Stimulated activated CD8-positive, alpha-beta memory T cell treated with anti-CD3 and anti-CD28 coated beads, Interleukin-7, amount 100 ng/mL, for 1 hour (primary cell): ENCODE results near the gene INSL3.
"Not testable (repeated sequence)": the region's sequence is repeated elsewhere in the genome, so short reads cannot be mapped to it uniquely, and the experiment has no call there.

Experiments used
- DNase-seq, 2 donors: peaks; one replicate each; pipeline ENCODE4 v3.0.0-alpha.2; 2020; ENCODE audit warnings: low read depth in 2 of 2

INSL3 gene

GRCh38 chr19:17784201-17785008, 36.9 kb downstream of the INSL3 start:
- peak; percentile 32 to 63 for DNase-seq

- not testable (repeated sequence) for DNase-seq
Measured at GRCh38 chr19:17783721-17784120, 37.6 kb downstream of the INSL3 start.

- DNase-seq = no peak
Measured at GRCh38 chr19:17780781-17781180, 40.5 kb downstream of the INSL3 start.

DNA sequence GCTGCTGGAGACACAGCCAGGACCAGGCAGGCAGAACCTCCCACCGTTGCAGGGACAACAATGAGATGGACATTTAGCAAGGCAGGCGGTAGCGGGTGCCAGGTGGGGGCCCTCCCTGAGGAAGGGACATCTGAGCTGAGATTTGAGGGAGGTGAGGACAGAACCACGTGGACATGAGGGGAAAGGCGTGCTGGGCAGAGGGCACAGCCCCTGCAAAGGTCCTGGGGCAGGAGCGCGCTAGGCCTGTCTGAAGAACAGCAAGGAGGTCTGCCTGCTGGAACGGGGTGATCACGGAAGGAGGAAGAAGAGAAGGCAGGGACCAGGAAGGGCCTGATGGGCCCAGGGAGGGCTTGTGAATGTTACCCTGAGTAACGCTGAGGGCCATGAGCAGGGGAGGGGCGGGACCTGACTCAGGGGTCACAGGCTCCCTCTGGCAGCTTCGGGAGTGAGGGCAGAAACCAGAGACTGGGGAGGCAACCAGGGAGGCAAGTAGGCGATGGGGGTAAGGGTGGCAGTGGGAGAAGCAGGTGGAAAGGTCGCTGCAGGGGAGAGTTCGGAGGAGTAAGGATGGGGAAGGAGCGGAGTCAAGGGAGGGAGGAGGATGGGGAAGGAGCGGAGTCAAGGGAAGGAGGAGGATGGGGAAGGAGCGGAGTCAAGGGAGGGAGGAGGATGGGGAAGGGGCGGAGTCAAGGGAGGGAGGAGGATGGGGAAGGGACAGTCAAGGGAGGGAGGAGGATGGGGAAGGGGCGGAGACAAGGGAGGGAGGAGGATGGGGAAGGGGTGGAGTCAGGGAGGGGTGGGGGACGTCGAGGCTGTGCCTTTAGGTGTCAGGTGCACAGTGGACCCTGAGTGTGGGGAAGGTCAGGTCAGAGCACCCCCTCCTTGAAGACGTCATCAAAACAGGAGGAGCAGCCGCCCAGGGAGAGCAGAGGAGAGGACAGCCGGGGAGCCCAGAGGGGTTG, 42.1 kb downstream of the INSL3 start:
- DNase-seq = no peak

DNA sequence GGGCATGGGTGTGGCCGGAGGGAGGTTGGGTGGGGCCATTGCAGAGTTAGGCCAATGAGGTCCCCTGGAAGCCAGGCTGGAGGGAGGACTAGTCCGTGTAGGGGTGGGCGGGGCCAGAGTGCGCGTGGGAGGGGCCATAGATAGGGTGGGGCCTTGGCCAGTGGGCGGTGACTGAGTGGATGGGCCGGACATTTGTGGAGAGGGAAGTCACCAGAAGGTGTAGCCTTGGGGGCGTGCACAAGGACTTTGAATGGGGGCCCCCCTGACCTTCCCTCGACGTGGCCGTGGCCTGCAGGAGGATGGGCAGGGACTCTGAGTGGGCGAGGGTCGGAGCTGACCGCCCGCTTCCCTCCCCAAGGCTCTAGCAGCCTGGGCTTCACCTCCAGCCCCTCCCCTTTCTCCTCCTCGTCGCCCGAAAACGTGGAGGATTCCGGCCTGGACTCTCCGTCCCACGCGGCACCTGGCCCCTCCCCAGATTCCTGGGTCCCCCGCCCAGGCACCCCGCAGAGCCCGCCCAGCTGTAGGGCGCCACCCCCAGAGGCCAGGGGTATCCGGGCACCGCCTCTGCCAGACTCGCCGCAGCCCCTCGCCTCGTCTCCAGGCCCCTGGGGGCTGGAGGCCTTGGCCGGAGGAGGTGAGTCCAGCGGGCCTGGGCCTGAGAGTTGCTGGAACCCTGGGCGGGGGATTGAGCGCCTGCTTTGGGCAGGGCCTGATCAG, 42.9 kb downstream of the INSL3 start:
- no peak for DNase-seq

DNA sequence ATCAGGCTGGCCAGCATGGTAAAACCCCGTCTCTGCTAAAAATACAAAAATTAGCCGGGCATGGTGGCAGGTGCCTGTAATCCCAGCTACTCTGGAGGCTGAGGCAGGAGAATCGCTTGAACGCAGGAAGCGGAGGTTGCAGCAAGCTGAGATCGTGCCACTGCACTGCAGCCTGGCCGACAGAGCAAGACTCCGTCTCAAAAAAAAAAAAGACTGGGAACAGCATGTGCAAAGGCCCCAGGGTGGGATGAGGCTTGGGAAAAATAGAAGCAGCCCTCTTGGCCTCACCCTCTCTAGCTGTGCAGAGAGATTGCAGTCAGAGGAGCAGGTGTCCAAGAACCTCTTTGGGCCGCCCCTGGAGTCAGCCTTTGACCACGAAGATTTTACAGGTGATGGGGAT, 43.5 kb downstream of the INSL3 start:
- DNase-seq = not testable (repeated sequence)

GRCh38 chr19:17775991-17776803, 45.1 kb downstream of the INSL3 start:
- no peak for DNase-seq

DNA sequence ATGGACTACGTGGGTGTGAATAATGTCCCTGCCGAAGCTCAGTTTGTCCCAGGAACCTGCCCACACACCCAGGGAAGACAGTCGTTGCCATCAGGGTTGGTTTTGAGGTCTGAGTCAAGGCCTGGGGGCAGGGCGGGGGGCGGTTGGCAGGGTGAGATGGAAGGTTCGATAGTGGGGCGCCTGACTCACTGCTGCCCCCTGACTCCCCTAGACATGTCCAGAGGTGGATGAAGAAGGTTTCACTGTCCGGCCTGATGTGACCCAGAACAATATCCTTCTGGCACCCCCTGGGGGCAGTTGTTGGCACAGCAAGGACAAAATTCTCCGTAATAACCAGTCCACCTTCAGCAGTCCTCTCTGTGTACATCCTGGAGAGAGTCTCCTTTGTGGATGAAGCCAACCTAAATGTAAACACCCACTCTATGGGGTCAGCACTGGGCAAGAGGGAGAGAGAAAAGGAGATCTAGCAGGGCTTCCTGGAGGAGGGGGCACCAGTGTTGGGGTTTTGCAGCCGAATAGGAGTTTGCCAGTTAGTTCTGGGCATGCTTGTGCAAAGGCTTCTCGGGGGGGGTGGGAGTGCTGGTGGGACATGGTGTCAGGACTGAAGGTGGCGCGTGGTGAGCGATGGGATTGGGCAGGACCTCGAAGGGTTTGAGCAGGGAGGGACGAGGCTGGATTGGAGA, 45.9 kb downstream of the INSL3 start:
- DNase-seq = peak in 1 of 2 donors; percentile 26

DNA sequence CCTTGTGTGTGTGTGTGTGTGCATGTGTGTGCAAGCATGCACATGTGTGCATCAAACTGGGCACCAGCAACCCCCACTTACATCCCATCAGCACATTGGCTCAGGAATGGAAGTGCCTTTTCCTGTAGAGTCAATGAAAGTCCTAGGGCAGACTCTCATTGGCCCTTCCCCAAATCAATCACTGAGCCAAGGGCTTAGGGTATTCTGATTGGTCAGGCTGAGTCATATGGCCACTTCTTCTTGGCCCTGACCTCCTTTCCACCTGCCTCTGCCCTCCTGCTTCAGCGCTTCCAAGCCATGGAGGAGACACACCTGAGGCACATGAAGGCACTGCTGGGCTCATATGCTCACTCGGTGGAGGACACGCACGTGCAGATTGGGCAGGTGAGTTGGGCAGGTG, 49.1 kb downstream of the INSL3 start:
- DNase-seq = no peak

DNA sequence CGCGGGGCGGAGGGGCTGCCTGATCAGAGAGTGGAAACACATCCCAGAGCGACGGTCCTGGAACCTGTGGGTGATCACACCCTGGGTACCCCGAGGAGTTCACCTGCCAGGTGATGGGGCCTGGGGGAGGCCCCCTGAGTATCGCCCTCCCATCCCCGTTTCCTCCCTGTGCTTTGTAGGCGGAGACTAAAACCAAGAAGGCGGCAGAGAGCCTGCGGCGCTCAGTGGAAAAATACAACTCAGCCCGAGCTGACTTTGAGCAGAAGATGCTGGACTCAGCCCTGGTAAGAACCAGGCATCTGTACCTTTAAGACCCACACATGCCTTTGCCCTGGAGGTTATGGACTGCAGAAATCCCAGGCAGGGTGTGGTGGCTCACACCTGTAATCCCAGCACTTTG, 50.7 kb downstream of the INSL3 start:
- DNase-seq = no peak

DNA sequence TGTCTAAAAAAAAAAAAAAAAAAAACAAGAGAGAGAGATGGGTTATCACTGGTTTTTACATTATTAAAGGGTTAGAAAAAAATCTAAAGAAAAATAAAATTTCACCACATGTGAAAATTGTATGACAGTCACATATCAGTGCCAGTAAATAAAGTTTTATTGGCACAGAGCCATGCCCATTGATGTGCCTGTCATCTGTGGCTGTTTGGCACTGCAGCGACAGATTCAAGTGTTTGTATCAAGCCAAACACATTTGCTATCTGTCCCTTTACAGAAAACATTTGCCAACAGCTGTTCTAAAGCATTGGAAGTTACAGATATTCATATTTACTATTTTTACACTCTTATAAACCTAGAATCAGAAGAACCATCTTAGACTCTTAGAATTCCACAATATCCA, 53.8 kb downstream of the INSL3 start:
- DNase-seq = no peak

DNA sequence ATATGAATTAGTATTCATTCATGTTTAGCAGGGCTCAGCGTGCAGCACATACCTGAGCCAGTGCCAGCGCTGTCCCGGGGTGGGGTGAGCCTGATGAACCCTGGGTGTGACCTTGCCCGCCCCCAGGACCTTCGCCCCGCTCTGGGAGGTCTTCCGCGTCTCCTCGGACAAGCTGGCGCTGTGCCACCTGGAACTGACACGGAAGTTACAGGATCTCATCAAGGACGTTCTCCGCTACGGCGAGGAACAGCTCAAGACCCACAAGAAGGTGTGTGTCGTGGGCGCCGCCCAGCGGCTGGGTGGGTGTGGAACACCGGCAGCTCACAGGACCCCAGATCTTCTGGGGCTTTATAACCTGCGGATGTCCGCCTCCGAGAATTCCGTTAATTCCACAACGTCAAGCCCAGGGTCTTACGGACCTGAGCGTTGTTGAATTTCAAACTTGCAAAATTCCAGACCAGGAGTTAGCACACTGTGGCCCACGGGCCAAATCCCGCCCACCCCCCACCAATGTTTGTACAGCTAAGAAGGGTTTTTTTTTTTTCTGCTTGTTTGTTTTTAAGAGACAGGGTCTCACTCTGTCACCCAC, 54.7 kb downstream of the INSL3 start:
- DNase-seq = no peak
